Right forelimb (tissue), 1 donor: ENCODE measurements around the gene NOS2.
"Not testable (repeated sequence)": the region's sequence is repeated elsewhere in the genome, so short reads cannot be mapped to it uniquely, and the experiment has no call there.

Experiments used
- DNase-seq: peaks from one replicate; pipeline ENCODE4 v3.0.0-alpha.2; 2018

Gene NOS2

GRCh38 chr17:27783440-27784350 lies 16.6 kb downstream of the NOS2 start:
- no peak for DNase-seq

DNA sequence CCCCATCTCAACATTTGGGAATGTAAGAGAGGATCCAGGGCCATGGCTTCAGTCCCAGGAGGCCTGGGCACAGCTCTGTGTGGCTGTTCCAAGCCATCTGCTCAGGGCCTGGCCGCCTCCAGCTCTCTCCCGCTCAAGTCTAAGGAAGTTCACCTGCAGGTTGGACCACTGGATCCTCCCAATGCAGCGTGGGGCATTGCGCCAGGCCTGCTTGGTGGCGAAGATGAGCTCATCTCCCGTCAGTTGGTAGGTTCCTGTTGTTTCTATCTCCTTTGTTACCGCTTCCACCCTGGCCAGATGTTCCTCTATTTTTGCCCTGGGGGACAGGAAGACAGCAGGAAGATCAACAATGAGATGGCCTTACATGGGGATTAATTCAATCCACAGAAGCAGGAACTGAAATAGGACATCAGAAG lies 17.5 kb downstream of the NOS2 start:
- DNase-seq: no peak

- DNase-seq: no peak
Observed at GRCh38 chr17:27780828-27781404, 19.4 kb downstream of the NOS2 start.

GRCh38 chr17:27780092-27780827 lies 20.1 kb downstream of the NOS2 start:
- no peak for DNase-seq

- no peak for DNase-seq
Observed at GRCh38 chr17:27778183-27778582, 22.1 kb downstream of the NOS2 start.

- DNase-seq: no peak
Observed at GRCh38 chr17:27776882-27777624, 23.3 kb downstream of the NOS2 start.

- DNase-seq: no peak
Observed at GRCh38 chr17:27771586-27771985, 28.7 kb downstream of the NOS2 start.

DNA sequence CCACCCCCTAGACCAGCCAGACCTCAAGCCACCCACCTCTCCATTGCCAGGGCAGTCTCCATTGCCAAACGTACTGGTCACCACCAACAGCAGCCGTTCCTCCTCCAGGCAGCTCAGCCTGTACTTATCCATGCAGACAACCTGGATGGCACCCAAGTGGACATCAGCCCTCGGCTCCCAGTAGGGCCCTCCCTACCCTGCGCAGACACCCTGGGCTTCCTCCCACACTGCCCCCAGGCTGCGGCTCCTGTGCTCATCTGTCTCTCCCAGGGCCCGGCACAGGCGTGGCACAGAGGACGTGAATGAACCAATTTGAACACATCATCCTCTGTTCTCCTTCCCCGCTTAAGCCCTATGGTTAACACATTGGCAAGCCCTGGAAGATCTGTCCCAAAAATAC lies 29.5 kb downstream of the NOS2 start:
- DNase-seq: no peak

GRCh38 chr17:27768858-27769410 lies 31.4 kb downstream of the NOS2 start:
- DNase-seq: no peak

GRCh38 chr17:27766438-27766837 lies 33.9 kb downstream of the NOS2 start:
- DNase-seq: no peak

DNA sequence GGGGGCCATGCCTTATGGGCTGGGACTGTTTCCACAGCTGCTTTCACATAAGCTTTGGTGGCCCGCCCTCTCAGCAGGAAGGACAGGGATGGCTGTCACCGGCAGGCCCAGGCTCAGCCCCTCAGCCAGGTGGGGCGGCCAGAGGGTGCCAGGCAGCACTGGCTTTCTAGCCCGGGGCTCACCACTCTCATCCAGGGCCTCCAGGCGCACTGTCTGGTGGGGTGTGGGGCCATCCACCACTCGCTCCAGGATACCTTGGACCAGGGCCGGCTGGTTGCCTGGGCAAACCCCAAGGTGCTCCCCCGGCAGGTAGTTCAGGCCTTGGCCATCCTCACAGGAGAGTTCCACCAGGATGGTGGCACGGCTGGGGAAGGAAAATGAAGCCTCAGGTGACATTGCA lies 35.0 kb downstream of the NOS2 start:
- DNase-seq: no peak

DNA sequence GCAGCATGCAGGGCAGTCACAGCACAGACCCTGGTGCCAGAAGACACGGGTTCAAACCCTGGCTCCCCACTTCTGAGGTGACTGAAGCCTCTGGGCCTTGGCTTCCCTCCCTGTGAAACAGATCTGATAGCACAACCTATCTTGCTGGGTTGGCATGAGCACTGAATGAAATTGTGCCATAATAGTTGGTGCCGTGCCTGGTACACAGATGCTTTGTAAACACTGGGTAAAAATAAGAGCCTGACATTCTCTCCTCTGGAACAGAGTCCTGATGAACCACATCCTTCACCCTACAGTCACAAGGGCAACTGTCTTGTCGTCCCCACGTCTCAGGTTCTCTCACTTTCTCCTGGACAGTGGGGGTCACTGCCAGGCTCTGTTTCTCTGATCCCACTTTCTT lies 35.7 kb downstream of the NOS2 start:
- DNase-seq: no peak

GRCh38 chr17:27762527-27763305 lies 37.6 kb downstream of the NOS2 start:
- no peak for DNase-seq

- not testable (repeated sequence) for DNase-seq
Observed at GRCh38 chr17:27760931-27761330, 39.4 kb downstream of the NOS2 start.

- DNase-seq: peak; percentile 77
Observed at GRCh38 chr17:27760069-27760885, 40.1 kb downstream of the NOS2 start.

DNA sequence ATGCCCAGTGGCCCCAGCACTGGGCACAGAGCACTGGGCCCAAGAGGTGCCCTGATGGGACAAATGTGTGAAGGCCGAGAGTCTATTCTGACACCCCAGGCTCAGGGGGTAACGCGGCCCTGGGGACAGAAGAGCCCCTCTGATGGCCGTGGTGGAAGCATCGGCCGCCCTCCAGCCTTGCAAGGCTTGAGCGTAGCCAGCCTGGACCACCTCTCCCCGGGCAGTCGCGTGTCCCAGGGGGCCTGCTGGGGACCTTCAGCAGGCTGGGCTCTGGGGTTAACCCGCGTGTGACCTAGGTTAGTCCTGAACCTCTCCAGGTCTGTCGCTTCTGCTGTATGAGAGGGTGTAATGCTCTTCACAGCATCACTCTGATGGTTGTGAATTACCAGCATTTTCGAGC lies 40.8 kb downstream of the NOS2 start:
- no peak for DNase-seq

GRCh38 chr17:27756467-27757371 lies 43.6 kb downstream of the NOS2 start:
- DNase-seq: peak; percentile 66

- no peak for DNase-seq
Observed at GRCh38 chr17:27755706-27756466, 44.4 kb downstream of the NOS2 start.

DNA sequence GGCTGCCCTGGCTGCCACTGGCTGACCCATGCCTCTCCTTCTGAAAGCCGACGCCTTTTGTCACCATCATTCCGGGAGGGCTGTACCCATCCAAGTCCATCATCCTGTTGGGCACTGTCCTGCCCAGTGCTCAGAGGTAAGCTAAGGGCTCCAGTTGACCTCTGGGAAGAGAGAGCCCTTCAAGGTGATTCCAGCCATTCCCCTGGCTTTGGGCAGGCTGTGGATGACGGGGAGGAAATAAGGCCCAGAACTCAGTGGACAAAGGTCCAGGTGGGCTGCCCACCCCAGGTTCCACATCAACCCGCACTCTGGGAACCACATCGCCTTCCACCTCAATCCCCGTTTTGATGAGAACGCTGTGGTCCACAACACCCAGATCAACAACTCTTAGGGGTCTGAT lies 45.8 kb downstream of the NOS2 start:
- DNase-seq: no peak
